SK-N-SH (cell line): ENCODE measurements around the gene ZDHHC11. TPM values are rescaled to one million over a fixed set of nuclear protein-coding genes. Genes with fewer than 3 reads are reported as not detected.

Experiments used
- CTCF ChIA-PET: fragments of 300-600, 350-600 bp; formaldehyde crosslinking; extraction: SDS; loops from one replicate; lab custom pipeline; 2021; lab: Yijun Ruan, JAX
- POLR2A ChIA-PET: fragments of 350-600 bp; sonication (Branson Sonifier 250); formaldehyde crosslinking; extraction: SDS; loops from one replicate; lab custom pipeline; 2020; ENCODE audit warnings: antibody characterized with exemption, inconsistent platforms; lab: Yijun Ruan, JAX
- DNase-seq: peaks from one replicate; pipeline ENCODE4 v3.0.0; 2012
- H2AFZ ChIP-seq: fragments of 200-600 bp; sonication (generic); 2 replicates; pipeline ENCODE4 v1.8.1; 2016; ENCODE audit warnings: antibody characterized with exemption, mild to moderate bottlenecking, low read depth
- H3F3A ChIP-seq: fragments of 200-600 bp; sonication (generic); replicated peaks from 2 replicates; pipeline ENCODE3; 2016; ENCODE audit warnings: antibody characterized with exemption, mild to moderate bottlenecking; ENCODE audit not compliant: insufficient read depth
- H3K27ac ChIP-seq, 2 experiments: fragments of 200-500 bp in 1 of 2; fragments of 200-600 bp in 1 of 2; sonication (Bioruptor generic) in 1 of 2; sonication (generic), shearing (Covaris generic) in 1 of 2; 2 replicates each; pipeline versions ENCODE4 v1.5.1 to v1.6.1; 2014 to 2016; ENCODE audit warnings: low read depth in 2 of 2, inconsistent platforms in 1 of 2, low read length in 1 of 2, mild to moderate bottlenecking in 1 of 2, mixed read lengths in 1 of 2
- H3K27me3 ChIP-seq: fragments of 200-600 bp; sonication (generic), shearing (Covaris generic); 2 replicates; pipeline ENCODE4 v1.6.1; 2016; ENCODE audit warnings: mixed run types; ENCODE audit not compliant: insufficient read depth
- H3K36me3 ChIP-seq, 2 experiments: fragments of 200-500 bp in 1 of 2; fragments of 200-600 bp in 1 of 2; sonication (Bioruptor generic) in 1 of 2; sonication (generic) in 1 of 2; replicated peaks in 1 of 2; 2 replicates each; pipeline versions ENCODE3 to v1.5.1; 2014 to 2016; ENCODE audit warnings: low read length in 1 of 2, mild to moderate bottlenecking in 1 of 2; ENCODE audit not compliant: insufficient read depth in 2 of 2, control insufficient read depth in 1 of 2
- H3K4me1 ChIP-seq, 2 experiments: fragments of 200-500 bp in 1 of 2; fragments of 200-600 bp in 1 of 2; sonication (Bioruptor generic) in 1 of 2; sonication (generic), shearing (Covaris generic) in 1 of 2; 2 replicates each; pipeline versions ENCODE4 v1.5.1 to v1.6.1; 2014 to 2016; ENCODE audit warnings: low read depth in 1 of 2, low read length in 1 of 2, mixed run types in 1 of 2; ENCODE audit not compliant: insufficient read depth in 2 of 2, control insufficient read depth in 1 of 2
- H3K4me2 ChIP-seq: fragments of 200-600 bp; sonication (generic), shearing (Covaris generic); 2 replicates; pipeline ENCODE4 v1.6.1; 2017; ENCODE audit warnings: mixed run types
- H3K4me3 ChIP-seq, 2 experiments: fragments of 200-500 bp in 1 of 2; fragments of 200-600 bp in 1 of 2; sonication (Bioruptor generic) in 1 of 2; sonication (generic), shearing (Covaris generic) in 1 of 2; 2 replicates each; pipeline versions ENCODE4 v1.5.1 to v1.8.1; 2014 to 2016; ENCODE audit warnings: low read depth in 2 of 2, inconsistent platforms in 1 of 2, low read length in 1 of 2, mild to moderate bottlenecking in 1 of 2, mixed read lengths in 1 of 2, moderate library complexity in 1 of 2
- H3K79me2 ChIP-seq: fragments of 200-600 bp; sonication (generic); 2 replicates; pipeline ENCODE4 v1.8.1; 2017; ENCODE audit warnings: mild to moderate bottlenecking; ENCODE audit not compliant: insufficient read depth
- H3K9ac ChIP-seq: fragments of 200-600 bp; sonication (generic); 2 replicates; pipeline ENCODE4 v1.6.1; 2017; ENCODE audit warnings: mixed run types
- H3K9me2 ChIP-seq: fragments of 200-600 bp; sonication (generic); 2 replicates; pipeline ENCODE4 v1.6.1; 2017; ENCODE audit warnings: mixed run types
- H3K9me3 ChIP-seq: fragments of 200-600 bp; sonication (generic); 2 replicates; pipeline ENCODE4 v1.6.1; 2017; ENCODE audit warnings: mixed run types, mild to moderate bottlenecking, moderate library complexity
- H4K20me1 ChIP-seq: fragments of 200-600 bp; sonication (generic); 2 replicates; pipeline ENCODE4 v1.6.1; 2017; ENCODE audit warnings: mild to moderate bottlenecking, mixed run types; ENCODE audit not compliant: insufficient read depth
- CHD2 ChIP-seq: fragments of 150-350 bp; IDR thresholded peaks from 2 replicates; pipeline ENCODE4 v1.6.1; 2018; ENCODE audit warnings: low read length; ENCODE audit not compliant: partially characterized antibody
- ELF1 ChIP-seq: IDR thresholded peaks from 2 replicates; pipeline ENCODE4 v1.4.0; 2012
- EZH2phosphoT487 ChIP-seq: fragments of 200-600 bp; sonication (generic); IDR thresholded peaks from 2 replicates; pipeline ENCODE4 v1.6.1; 2017; ENCODE audit warnings: low read depth, mixed run types, mild to moderate bottlenecking, antibody characterized with exemption, moderate library complexity, borderline replicate concordance
- MEF2A ChIP-seq: IDR thresholded peaks from 2 replicates; pipeline ENCODE4 v1.4.0; 2012; ENCODE audit warnings: low read depth, borderline replicate concordance
- RAD21 ChIP-seq: IDR thresholded peaks from 2 replicates; pipeline ENCODE4 v1.6.1; 2012; ENCODE audit warnings: mild to moderate bottlenecking, low read length
- SIN3A ChIP-seq: IDR thresholded peaks from 2 replicates; pipeline ENCODE4 v1.6.1; 2012; ENCODE audit warnings: low read depth, mild to moderate bottlenecking, low read length, moderate library complexity, borderline replicate concordance
- SMC3 ChIP-seq: IDR thresholded peaks from 2 replicates; pipeline ENCODE4 v1.6.1; 2012; ENCODE audit warnings: low read depth, low read length, improper control_type of control experiment
- TCF12 ChIP-seq: IDR thresholded peaks from 2 replicates; pipeline ENCODE4 v1.4.0; 2012
- TEAD4 ChIP-seq: IDR thresholded peaks from 2 replicates; pipeline ENCODE4 v1.4.0; 2012; ENCODE audit warnings: mild to moderate bottlenecking, borderline replicate concordance; ENCODE audit not compliant: insufficient read depth
- YY1 ChIP-seq: IDR thresholded peaks from 2 replicates; pipeline ENCODE4 v1.4.0; 2012; ENCODE audit warnings: low read depth, mild to moderate bottlenecking
- WGBS: methylation state at CpG from one replicate; pipeline ENCODE4 v1.1.6; 2017; ENCODE audit warnings: low lambda C conversion rate; 5-methylcytosine and 5-hydroxymethylcytosine counted together
- polyA plus RNA-seq, 3 experiments: library from polyadenylated mRNA; depleted of rRNA; stranded (reverse); fragments of >200 nt; gene quantifications; 2 replicates each; pipeline ENCODE4 v1.2.3, GENCODE V29; 2012
- TF ChIP-seq, protein P1 (sequence below): fragments of 150-350 bp; IDR thresholded peaks from 2 replicates; pipeline ENCODE4 v1.6.1; 2017; ENCODE audit warnings: antibody characterized with exemption, low read length, low read depth, borderline replicate concordance
- TF ChIP-seq, protein P2 (sequence below): fragments of 200-600 bp; sonication (generic); IDR thresholded peaks from 2 replicates; pipeline ENCODE4 v1.6.1; 2017; ENCODE audit warnings: antibody characterized with exemption, mild to moderate bottlenecking, moderate library complexity
- TF ChIP-seq, protein P3 (sequence below): fragments of 150-350 bp; IDR thresholded peaks from 2 replicates; pipeline ENCODE4 v1.6.1; 2016; ENCODE audit warnings: mild to moderate bottlenecking, low read depth, low read length
- TF ChIP-seq, protein P4 (sequence below): IDR thresholded peaks from 2 replicates; pipeline ENCODE4 v1.6.1; 2012; ENCODE audit warnings: mild to moderate bottlenecking, low read depth, low read length, moderate library complexity
- TF ChIP-seq, protein P5 (sequence below): IDR thresholded peaks from 2 replicates; pipeline ENCODE4 v1.4.0; 2012; ENCODE audit warnings: low read depth

Gene ZDHHC11
- polyA plus RNA-seq, 1 of the 3 experiments (the other 2 are of a cell fraction): 0.76 TPM

DNA sequence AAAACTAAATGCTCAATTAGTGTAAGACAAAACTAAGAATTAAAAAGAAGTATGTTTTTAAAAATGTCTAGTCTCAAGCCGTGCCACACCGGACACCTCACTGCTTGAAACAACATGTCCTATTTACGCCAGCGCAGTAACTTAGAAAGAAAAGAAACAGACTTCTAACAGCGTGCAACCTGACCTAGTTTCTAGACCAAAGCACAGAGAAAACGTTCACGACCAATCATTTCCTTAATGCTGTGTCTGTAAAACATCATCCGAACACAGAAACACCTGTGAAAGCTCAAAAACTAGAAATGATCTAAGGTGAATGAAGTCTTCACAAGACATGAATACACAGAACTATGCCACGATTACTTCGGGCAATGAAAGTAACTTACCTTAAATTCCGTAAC, 37.9 kb upstream of the ZDHHC11 start:
- Histone ChIP-seq H3F3A (peaks cover 5% of the 10 kb centered on the region), H3K9me2 (no peaks in the 10 kb centered on the region), H3K27me3 (no peaks in the 10 kb centered on the region), H3K27ac (no peak overlapping the region), H4K20me1 (peaks cover 15% of the 10 kb centered on the region), H3K4me3 (no peak overlapping the region), H2AFZ (no peak overlapping the region), H3K79me2 (peaks cover 89% of the 10 kb centered on the region), H3K9ac (no peak overlapping the region), H3K4me2 (no peak overlapping the region), H3K4me1 (peaks cover 9 to 20% of the 10 kb centered on the region in 2 experiments; a peak in 3 of 4 replicates), H3K36me3 (peaks cover 61 to 68% of the 10 kb centered on the region in 2 experiments), H3K9me3 (no peaks in the 10 kb centered on the region)
- CTCF ChIA-PET: interaction anchor here (1.6 kb wide), 1 partner anchor 14 kb away, joined by 5 read pairs; no protein-coding TSS in a partner anchor
- POLR2A ChIA-PET: no interaction called here
- TF ChIP-seq YY1 (no peak), EZH2phosphoT487 (no peak), SIN3A (no peak), TCF12 (no peak), SMC3 (no peak), CHD2 (no peak), RAD21 (no peak), TEAD4 (no peak), ELF1 (no peak), MEF2A (no peak)
- TF ChIP-seq, protein P1, sequence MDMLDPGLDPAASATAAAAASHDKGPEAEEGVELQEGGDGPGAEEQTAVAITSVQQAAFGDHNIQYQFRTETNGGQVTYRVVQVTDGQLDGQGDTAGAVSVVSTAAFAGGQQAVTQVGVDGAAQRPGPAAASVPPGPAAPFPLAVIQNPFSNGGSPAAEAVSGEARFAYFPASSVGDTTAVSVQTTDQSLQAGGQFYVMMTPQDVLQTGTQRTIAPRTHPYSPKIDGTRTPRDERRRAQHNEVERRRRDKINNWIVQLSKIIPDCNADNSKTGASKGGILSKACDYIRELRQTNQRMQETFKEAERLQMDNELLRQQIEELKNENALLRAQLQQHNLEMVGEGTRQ: no peak
- TF ChIP-seq, protein P2, sequence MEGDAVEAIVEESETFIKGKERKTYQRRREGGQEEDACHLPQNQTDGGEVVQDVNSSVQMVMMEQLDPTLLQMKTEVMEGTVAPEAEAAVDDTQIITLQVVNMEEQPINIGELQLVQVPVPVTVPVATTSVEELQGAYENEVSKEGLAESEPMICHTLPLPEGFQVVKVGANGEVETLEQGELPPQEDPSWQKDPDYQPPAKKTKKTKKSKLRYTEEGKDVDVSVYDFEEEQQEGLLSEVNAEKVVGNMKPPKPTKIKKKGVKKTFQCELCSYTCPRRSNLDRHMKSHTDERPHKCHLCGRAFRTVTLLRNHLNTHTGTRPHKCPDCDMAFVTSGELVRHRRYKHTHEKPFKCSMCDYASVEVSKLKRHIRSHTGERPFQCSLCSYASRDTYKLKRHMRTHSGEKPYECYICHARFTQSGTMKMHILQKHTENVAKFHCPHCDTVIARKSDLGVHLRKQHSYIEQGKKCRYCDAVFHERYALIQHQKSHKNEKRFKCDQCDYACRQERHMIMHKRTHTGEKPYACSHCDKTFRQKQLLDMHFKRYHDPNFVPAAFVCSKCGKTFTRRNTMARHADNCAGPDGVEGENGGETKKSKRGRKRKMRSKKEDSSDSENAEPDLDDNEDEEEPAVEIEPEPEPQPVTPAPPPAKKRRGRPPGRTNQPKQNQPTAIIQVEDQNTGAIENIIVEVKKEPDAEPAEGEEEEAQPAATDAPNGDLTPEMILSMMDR: no peak
- TF ChIP-seq, protein P3, sequence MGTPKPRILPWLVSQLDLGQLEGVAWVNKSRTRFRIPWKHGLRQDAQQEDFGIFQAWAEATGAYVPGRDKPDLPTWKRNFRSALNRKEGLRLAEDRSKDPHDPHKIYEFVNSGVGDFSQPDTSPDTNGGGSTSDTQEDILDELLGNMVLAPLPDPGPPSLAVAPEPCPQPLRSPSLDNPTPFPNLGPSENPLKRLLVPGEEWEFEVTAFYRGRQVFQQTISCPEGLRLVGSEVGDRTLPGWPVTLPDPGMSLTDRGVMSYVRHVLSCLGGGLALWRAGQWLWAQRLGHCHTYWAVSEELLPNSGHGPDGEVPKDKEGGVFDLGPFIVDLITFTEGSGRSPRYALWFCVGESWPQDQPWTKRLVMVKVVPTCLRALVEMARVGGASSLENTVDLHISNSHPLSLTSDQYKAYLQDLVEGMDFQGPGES: no peak
- TF ChIP-seq, protein P4, sequence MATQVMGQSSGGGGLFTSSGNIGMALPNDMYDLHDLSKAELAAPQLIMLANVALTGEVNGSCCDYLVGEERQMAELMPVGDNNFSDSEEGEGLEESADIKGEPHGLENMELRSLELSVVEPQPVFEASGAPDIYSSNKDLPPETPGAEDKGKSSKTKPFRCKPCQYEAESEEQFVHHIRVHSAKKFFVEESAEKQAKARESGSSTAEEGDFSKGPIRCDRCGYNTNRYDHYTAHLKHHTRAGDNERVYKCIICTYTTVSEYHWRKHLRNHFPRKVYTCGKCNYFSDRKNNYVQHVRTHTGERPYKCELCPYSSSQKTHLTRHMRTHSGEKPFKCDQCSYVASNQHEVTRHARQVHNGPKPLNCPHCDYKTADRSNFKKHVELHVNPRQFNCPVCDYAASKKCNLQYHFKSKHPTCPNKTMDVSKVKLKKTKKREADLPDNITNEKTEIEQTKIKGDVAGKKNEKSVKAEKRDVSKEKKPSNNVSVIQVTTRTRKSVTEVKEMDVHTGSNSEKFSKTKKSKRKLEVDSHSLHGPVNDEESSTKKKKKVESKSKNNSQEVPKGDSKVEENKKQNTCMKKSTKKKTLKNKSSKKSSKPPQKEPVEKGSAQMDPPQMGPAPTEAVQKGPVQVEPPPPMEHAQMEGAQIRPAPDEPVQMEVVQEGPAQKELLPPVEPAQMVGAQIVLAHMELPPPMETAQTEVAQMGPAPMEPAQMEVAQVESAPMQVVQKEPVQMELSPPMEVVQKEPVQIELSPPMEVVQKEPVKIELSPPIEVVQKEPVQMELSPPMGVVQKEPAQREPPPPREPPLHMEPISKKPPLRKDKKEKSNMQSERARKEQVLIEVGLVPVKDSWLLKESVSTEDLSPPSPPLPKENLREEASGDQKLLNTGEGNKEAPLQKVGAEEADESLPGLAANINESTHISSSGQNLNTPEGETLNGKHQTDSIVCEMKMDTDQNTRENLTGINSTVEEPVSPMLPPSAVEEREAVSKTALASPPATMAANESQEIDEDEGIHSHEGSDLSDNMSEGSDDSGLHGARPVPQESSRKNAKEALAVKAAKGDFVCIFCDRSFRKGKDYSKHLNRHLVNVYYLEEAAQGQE: no peak
- TF ChIP-seq, protein P5, sequence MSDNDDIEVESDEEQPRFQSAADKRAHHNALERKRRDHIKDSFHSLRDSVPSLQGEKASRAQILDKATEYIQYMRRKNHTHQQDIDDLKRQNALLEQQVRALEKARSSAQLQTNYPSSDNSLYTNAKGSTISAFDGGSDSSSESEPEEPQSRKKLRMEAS: no peak
- no peak for DNase-seq
- WGBS: 96% methylated on average over 11 of the region's 11 CpGs
